Activated CD8-positive, alpha-beta memory T cell treated with anti-CD3 and anti-CD28 coated beads, Interleukin-2, amount 10 ng/mL, durations not matched to agents 7 days and 5 days (primary cell): ENCODE measurements around the gene BCAS1. TPM values are rescaled to one million over a fixed set of nuclear protein-coding genes. Genes with fewer than 3 reads are reported as not detected.

ENCODE experiments used
- ATAC-seq: fragments of 150-1000 bp; cut with Tn5 transposase; one replicate; pipeline ENCODE4 v1.10.0; 2021; ENCODE audit warnings: moderate library complexity
- CTCF ChIA-PET: fragments of 350-600 bp; sonication (Branson Sonifier 250); formaldehyde crosslinking; loops from one replicate; lab custom pipeline; 2021; ENCODE audit warnings: antibody characterized with exemption; lab: Charles Lee
- DNase-seq: peaks from one replicate; pipeline ENCODE4 v3.0.0-alpha.2; 2020
- H3K27ac Mint-ChIP-seq: one replicate; pipeline ENCODE4 v1.8.0; 2021; ENCODE audit warnings: mild to moderate bottlenecking, mixed read lengths
- H3K27me3 Mint-ChIP-seq: one replicate; pipeline ENCODE4 v1.8.0; 2021; ENCODE audit warnings: mixed read lengths
- H3K36me3 Mint-ChIP-seq: one replicate; pipeline ENCODE4 v1.8.0; 2021; ENCODE audit warnings: mild to moderate bottlenecking, mixed read lengths
- H3K4me1 Mint-ChIP-seq: one replicate; pipeline ENCODE4 v1.8.0; 2021; ENCODE audit warnings: mixed read lengths
- H3K4me3 Mint-ChIP-seq: one replicate; pipeline ENCODE4 v1.8.0; 2021; ENCODE audit warnings: mild to moderate bottlenecking, moderate library complexity, mixed read lengths
- H3K9me3 Mint-ChIP-seq: one replicate; pipeline ENCODE4 v1.8.0; 2022; ENCODE audit warnings: low read depth, mixed read lengths
- total RNA-seq, 2 experiments: library from RNA; stranded (reverse); gene quantifications; one replicate each; pipeline ENCODE4 v1.2.3, GENCODE V29; 2021

The BCAS1 gene
- total RNA-seq, 2 experiments from 2014 or later: 0.14 TPM; not detected in 1

DNA sequence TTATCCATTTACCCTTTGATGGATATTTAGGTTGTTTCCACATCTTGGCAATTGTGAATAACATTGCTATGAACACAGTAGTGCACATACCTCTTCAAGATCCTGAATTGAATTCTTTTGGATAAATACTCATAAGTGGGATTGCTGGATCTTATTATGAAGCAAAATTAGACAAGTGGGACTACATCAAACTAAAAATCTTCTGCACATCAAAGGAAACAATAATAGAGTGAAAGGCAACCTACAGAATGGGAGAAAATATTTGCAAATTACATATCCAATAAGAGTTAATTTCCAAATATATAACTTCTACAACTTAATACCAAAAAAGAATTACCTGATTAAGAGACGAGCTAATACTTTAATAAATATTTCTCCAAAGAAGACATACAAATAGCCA lies 38.4 kb upstream of the BCAS1 start:
- CTCF ChIA-PET: interaction anchor here (0.7 to 1.2 kb wide), 3 partner anchors 11 to 46 kb away, joined by 3 read pairs; no protein-coding TSS in a partner anchor
- ATAC-seq: no peak
- Mint-ChIP-seq H3K27me3 (peaks cover 4% of the 10 kb centered on the region), H3K36me3 (no peaks in the 10 kb centered on the region), H3K9me3 (no peaks in the 10 kb centered on the region), H3K4me3 (no peak overlapping the region), H3K27ac (no peak overlapping the region), H3K4me1 (peaks cover 6% of the 10 kb centered on the region)
- DNase-seq: no peak

GRCh38 chr20:54108326-54108642 lies 37.9 kb upstream of the BCAS1 start:
- H3K36me3 Mint-ChIP-seq: no peaks in the 10 kb centered on the region
- CTCF ChIA-PET: no interaction called here
- ATAC-seq: no peak
- peaks cover 4% of the 10 kb centered on the region for H3K27me3 Mint-ChIP-seq
- peaks cover 6% of the 10 kb centered on the region for H3K4me1 Mint-ChIP-seq
- no peak overlapping the region for H3K4me3 Mint-ChIP-seq
- no peak overlapping the region for H3K27ac Mint-ChIP-seq
- no peaks in the 10 kb centered on the region for H3K9me3 Mint-ChIP-seq
- DNase-seq: no peak

DNA sequence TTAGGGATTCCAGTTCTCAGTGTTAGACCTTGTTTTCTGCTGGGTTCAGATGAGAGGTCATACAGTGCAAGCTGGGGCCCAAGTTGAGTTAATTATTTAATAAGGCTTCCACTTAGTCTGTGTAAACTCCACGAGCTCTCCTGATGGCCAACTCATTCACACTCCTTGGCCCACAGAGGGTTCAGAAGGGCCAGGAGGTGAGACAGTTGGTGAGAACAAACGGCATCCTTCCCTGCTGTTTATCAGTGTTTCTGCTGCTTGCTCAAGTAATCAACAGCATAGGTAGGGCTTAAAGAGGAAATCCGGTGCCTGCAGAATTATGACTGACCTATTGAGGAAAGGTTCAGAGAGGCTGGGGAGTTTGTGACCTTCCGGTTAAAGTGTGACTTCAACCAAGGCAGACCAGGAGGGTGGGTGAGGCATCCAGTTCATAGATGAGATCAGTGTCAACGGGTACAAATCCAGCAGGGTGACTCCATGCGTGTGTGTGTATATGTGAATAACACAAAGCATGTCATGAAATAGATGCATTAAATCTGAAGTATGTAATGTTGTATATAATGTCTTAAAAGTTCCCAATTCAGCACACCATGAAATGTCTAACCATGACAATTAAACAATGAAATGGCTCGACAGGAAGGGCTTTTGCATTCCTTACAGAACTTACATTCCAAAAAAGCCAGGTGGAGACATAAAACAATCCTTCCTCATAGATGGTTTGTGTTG lies 37.4 kb upstream of the BCAS1 start:
- CTCF ChIA-PET: interaction anchor here (5.0 kb wide), 1 partner anchor 93 kb away, joined by 44 read pairs; no protein-coding TSS in a partner anchor
- Mint-ChIP-seq H3K9me3 (no peaks in the 10 kb centered on the region), H3K4me3 (no peak overlapping the region), H3K36me3 (no peaks in the 10 kb centered on the region), H3K27ac (no peak overlapping the region), H3K27me3 (peaks cover 4% of the 10 kb centered on the region), H3K4me1 (peaks cover 7% of the 10 kb centered on the region)
- DNase-seq (no peak), ATAC-seq (no peak)

GRCh38 chr20:54107181-54107580 lies 36.8 kb upstream of the BCAS1 start:
- DNase-seq (no peak), ATAC-seq (no peak)
- CTCF ChIA-PET: interaction anchor here (1.0 to 5.0 kb wide), 3 partner anchors 11 to 100 kb away, joined by 3 to 44 read pairs (median 36); partner anchors contain the start of gene PFDN4
- H3K9me3 Mint-ChIP-seq: no peaks in the 10 kb centered on the region
- peaks cover 4% of the 10 kb centered on the region for H3K27me3 Mint-ChIP-seq
- no peak overlapping the region for H3K4me3 Mint-ChIP-seq
- H3K4me1 Mint-ChIP-seq: peaks cover 7% of the 10 kb centered on the region
- no peak overlapping the region for H3K27ac Mint-ChIP-seq
- H3K36me3 Mint-ChIP-seq: no peaks in the 10 kb centered on the region

DNA sequence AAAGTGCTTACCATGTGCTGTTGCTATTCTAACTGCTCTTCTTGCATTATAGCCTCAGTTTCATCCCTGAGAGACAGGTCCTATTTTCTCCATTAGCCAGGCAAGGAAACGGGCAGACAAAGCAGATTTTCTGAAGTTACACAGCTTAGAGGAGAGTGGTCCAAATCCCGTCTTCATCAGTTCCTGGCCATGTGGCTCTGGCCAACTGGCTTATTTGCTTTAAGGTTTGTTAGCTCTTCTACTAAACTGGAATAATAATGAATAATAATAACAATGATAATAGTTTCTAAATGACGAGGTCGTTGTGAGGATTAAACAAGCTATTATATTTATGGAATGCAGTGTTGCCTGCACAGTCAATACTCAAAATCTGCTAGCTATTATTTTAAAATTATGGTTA lies 35.8 kb upstream of the BCAS1 start:
- H3K36me3 Mint-ChIP-seq: no peaks in the 10 kb centered on the region
- peaks cover 4% of the 10 kb centered on the region for H3K27me3 Mint-ChIP-seq
- H3K27ac Mint-ChIP-seq: no peak overlapping the region
- ATAC-seq (no peak), DNase-seq (no peak)
- H3K4me1 Mint-ChIP-seq: peaks cover 7% of the 10 kb centered on the region
- CTCF ChIA-PET: interaction anchor here (2.0 to 5.0 kb wide), 3 partner anchors 9 to 101 kb away, joined by 13 to 44 read pairs (median 36); partner anchors contain the start of gene PFDN4
- H3K9me3 Mint-ChIP-seq: no peaks in the 10 kb centered on the region
- no peak overlapping the region for H3K4me3 Mint-ChIP-seq

DNA sequence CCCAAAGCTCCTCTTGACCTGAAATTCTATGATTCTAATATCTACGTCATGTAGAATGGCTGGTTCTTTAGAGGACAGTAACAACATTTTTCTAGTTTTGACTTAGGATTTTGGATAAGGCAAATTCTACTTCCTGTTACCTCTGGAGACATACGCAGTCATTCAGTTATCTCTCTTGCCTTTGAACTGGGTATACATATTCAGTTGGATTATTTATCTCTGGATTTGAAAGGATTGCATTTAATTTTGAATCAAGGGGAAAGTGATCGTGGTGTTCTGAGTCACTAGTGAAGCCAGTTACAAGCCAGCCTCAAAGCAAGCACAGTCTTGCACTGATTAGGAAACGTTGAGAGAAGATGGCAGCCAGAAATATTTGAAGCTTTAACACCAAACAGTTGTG lies 35.3 kb upstream of the BCAS1 start:
- Mint-ChIP-seq H3K36me3 (no peaks in the 10 kb centered on the region), H3K27me3 (peaks cover 4% of the 10 kb centered on the region), H3K9me3 (no peaks in the 10 kb centered on the region), H3K4me1 (peaks cover 7% of the 10 kb centered on the region), H3K27ac (no peak overlapping the region), H3K4me3 (no peak overlapping the region)
- no peak for ATAC-seq
- CTCF ChIA-PET: interaction anchor here (1.4 to 5.0 kb wide), 4 partner anchors 8 to 101 kb away, joined by 4 to 44 read pairs (median 24); partner anchors contain the start of gene PFDN4
- no peak for DNase-seq

DNA sequence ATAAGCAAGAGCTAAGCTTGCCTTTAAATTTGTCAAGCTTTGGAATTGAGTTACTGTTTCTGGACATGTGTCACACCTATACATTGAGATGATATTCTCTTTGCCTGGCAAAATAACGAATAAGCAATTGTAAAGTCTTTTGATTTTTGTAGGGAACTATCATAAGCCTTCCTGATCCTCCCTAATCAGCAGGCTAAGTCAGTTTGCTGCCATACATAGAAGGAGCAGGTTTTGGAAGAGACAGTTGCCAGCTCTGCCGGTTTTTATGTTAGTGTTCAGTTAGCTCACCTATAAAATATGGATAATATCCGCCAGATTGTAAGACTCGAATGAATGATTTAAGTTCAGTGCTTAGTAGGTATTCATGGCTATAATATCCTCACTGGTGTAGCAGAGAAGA lies 34.4 kb upstream of the BCAS1 start:
- CTCF ChIA-PET: interaction anchor here (0.9 to 5.0 kb wide), 9 partner anchors 7 to 102 kb away, joined by 3 to 44 read pairs (median 4); partner anchors contain the start of gene PFDN4
- Mint-ChIP-seq H3K27me3 (peaks cover 4% of the 10 kb centered on the region), H3K4me1 (peaks cover 2% of the 10 kb centered on the region), H3K27ac (no peak overlapping the region), H3K36me3 (no peaks in the 10 kb centered on the region), H3K9me3 (no peaks in the 10 kb centered on the region), H3K4me3 (no peak overlapping the region)
- ATAC-seq (no peak), DNase-seq (no peak)

DNA sequence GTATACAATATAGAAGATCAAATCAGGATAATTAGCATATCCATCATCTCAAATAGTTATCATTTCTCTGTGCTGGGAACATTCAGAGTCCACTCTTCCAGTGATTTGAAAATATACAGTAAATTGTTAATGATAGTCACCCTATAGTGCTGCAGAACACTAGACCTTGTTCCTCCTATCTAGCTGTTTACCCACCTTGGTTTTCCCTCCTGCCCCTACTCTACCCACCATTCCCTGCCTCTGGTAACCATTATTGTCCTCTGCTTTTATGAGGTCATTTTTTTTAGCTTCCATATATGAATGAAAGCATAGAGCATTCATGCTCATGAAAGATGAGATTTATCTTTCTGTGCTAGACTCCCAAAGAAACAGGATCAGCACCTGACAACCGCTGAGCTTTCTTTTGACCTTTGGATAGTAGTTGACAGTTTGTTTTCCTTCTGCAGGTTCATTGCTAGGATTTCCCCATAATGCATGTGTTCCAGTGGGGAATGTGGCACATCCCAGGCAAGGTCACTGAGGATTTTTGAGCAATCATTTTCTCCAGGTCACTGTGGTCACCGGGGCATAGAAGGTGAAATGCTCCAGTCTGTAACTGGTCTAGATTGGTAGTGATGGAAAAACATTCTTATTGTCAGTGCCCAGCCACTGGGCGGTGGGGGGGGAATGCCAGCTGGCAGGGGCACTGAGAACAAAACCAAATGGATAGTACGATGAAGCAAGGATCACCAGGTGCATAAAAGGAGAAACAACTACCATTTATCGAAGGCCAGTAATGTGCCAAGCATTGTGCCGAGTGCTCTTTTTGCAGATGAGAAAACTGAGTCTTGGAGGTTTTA lies 33.6 kb upstream of the BCAS1 start:
- Mint-ChIP-seq H3K27me3 (peaks cover 4% of the 10 kb centered on the region), H3K4me1 (peaks cover 2% of the 10 kb centered on the region), H3K27ac (no peak overlapping the region), H3K9me3 (no peaks in the 10 kb centered on the region), H3K4me3 (no peak overlapping the region), H3K36me3 (no peaks in the 10 kb centered on the region)
- DNase-seq: no peak
- ATAC-seq: no peak
- CTCF ChIA-PET: interaction anchor here (0.7 to 5.0 kb wide), 25 partner anchors 9 to 554 kb away, joined by 3 to 44 read pairs (median 4); partner anchors contain the start of genes BCAS1 and PFDN4

DNA sequence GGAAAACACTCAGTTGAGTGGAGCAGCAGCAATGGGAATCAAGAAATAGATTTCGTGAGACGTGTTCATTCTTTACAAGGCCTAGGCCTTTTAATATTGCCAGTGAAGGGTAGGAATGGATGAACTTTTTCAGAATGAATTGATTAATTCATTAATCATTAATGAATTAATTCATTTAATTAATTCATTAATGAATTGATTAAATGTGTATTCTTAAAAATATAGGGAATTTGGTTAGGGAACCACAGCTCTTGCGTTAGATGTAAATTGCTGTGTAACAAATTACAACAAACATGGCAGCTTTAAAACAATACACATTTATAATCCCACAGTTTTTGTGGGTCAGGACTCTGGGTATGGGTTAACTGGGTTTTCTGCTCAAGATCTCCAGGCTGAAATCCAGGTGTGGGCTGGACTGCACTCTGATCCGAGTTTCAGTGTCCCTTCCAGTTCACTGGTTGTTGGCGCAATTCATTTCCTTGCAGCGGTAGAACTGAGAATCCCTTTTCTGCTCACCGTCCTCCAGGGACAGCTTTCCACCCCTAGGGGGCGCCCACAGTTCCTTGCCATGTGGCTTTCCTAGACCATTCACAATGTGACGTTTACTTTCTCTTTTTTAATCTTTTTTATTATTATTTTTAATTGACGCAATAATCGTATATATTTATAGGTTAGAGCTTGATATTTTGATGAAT lies 32.8 kb upstream of the BCAS1 start:
- peak; percentile 78 for ATAC-seq
- H3K9me3 Mint-ChIP-seq: no peaks in the 10 kb centered on the region

DNA sequence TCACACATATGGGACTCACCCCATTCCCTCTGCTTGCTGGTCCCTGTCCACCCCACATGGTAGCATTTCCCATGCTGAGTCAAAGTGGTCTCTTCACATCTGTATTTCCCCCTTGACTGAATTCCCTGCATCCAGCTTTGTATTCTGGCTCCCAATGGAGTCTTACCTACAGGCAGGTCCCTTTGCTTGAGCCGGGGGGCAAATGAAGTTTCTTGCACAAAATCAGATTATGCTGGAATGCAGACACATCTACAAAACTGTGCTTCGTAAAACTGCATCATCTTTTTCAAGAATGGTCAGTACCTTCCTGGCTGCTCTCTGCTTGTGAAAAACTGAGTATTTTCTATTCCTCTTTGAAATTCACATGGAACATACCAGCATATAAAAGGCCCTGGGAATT lies 32.1 kb upstream of the BCAS1 start:
- no peaks in the 10 kb centered on the region for H3K36me3 Mint-ChIP-seq
- DNase-seq (no peak), ATAC-seq (no peak)
- no peak overlapping the region for H3K4me3 Mint-ChIP-seq
- H3K27ac Mint-ChIP-seq: no peak overlapping the region
- no peaks in the 10 kb centered on the region for H3K9me3 Mint-ChIP-seq
- peaks cover 4% of the 10 kb centered on the region for H3K27me3 Mint-ChIP-seq
- H3K4me1 Mint-ChIP-seq: peaks cover 2% of the 10 kb centered on the region
- CTCF ChIA-PET: interaction anchor here (1.1 to 5.0 kb wide), 11 partner anchors 8 to 543 kb away, joined by 3 to 44 read pairs (median 6); partner anchors contain the start of gene PFDN4

More for the DNA sequence above, 32.8 kb upstream of the BCAS1 start:
- Mint-ChIP-seq H3K36me3 (no peaks in the 10 kb centered on the region), H3K27ac (no peak overlapping the region), H3K4me1 (peaks cover 2% of the 10 kb centered on the region), H3K4me3 (no peak overlapping the region), H3K27me3 (peaks cover 4% of the 10 kb centered on the region)
- DNase-seq: peak; percentile 84
- CTCF ChIA-PET: interaction anchor here (0.7 to 5.0 kb wide), 24 partner anchors 8 to 554 kb away, joined by 3 to 44 read pairs (median 4); partner anchors contain the start of genes BCAS1 and PFDN4

DNA sequence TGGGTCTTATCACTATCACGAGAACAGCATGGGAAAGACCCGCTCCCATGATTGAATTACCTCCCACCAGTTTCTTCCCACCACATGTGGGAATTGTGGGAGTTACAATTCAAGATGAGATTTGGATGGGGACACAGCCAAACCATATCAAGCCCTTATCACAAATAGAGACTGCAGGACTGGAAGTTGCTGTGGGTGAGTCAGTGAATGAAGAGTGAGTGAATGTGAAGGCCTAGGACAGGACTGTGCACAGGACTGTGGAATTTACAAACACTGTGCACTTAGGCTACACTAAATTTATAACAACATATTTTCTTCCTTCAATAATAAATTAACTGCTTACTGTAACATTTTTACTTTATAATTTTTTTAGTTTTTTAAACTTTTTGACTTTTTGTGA lies 30.2 kb upstream of the BCAS1 start:
- ATAC-seq (no peak), DNase-seq (no peak)
- H3K27ac Mint-ChIP-seq: no peak overlapping the region
- peaks cover 3% of the 10 kb centered on the region for H3K27me3 Mint-ChIP-seq
- CTCF ChIA-PET: interaction anchor here (0.8 to 2.2 kb wide), 3 partner anchors 37 to 547 kb away, joined by 3 to 6 read pairs (median 6); no protein-coding TSS in a partner anchor
- no peaks in the 10 kb centered on the region for H3K36me3 Mint-ChIP-seq
- H3K4me3 Mint-ChIP-seq: no peak overlapping the region
- peaks cover 5% of the 10 kb centered on the region for H3K4me1 Mint-ChIP-seq
- no peaks in the 10 kb centered on the region for H3K9me3 Mint-ChIP-seq

- Mint-ChIP-seq H3K9me3 (no peaks in the 10 kb centered on the region), H3K4me1 (peaks cover 5% of the 10 kb centered on the region), H3K36me3 (no peaks in the 10 kb centered on the region), H3K4me3 (no peak overlapping the region), H3K27ac (no peak overlapping the region), H3K27me3 (peaks cover 3% of the 10 kb centered on the region)
- no peak for DNase-seq
- CTCF ChIA-PET: interaction anchor here (0.8 to 6.5 kb wide), 4 partner anchors 100 to 548 kb away, joined by 3 to 73 read pairs (median 8); partner anchors contain the start of gene PFDN4
- ATAC-seq: no peak
These were observed 29.5 kb upstream of the BCAS1 start for GRCh38 chr20:54099894-54100293.
